DMS79 (cell line): Measurements from ENCODE around the gene HSD17B2.

Source experiments
- DNase-seq: peaks from one replicate; lab custom pipeline; 2025; lab: John Stamatoyannopoulos, UW

Gene HSD17B2

DNA sequence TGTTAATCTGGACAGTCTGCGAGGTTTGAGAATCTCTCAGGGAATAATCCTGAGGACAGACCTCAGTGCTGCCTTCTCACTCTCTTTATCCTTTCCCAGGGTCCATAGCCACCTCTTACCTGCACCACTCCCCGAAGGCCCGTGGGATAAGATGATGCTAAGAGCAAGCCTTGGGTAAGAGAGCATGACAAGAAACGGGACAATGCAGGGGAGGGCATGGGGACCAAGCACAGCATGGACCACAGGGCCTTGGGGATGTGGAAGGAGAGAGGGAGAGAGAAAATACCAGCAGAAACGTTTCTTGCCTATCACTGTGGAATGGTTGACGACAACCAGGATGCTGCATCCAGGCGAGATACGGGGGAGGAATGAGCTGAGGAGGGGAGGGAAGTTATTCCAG is 15.5 kb upstream of the HSD17B2 start:
- no peak for DNase-seq

DNA sequence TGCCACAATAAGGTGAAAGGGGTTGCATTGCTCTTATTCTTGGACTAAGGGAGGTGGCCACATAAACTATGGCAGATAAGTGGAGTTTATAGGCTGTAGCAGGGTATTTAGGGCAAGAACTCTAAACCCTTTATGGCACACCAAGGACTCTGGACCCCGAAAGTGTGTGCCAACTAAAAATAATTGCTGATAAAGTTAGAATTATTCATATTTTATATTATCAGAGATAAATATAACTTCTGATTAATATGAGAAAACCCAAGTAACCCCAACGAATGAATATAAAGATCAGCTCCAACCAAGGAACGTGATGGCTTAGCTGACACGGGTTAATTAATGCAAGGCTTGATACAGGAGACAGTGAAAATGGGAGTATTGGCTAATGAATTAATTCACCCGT is 15.0 kb upstream of the HSD17B2 start:
- DNase-seq = no peak

DNA sequence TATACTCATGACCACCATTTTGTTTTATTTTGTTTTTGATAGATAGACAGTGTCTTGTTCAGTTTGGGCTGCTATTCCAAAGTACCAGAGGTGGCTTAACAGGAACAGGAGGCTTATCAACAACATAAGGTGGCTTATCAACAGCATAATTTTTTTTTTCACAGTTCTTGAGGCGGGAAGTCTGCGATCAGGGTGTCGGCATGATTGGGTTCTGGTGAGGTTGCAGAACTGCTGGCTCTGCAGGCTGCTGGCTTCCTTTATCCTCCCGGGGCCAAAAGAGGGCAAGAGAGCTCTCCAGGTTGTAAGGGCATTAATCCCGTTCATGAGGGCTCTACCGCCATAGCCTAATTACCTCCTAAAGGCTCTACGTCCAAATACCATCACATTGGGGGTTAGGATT is 11.8 kb upstream of the HSD17B2 start:
- no peak for DNase-seq

DNA sequence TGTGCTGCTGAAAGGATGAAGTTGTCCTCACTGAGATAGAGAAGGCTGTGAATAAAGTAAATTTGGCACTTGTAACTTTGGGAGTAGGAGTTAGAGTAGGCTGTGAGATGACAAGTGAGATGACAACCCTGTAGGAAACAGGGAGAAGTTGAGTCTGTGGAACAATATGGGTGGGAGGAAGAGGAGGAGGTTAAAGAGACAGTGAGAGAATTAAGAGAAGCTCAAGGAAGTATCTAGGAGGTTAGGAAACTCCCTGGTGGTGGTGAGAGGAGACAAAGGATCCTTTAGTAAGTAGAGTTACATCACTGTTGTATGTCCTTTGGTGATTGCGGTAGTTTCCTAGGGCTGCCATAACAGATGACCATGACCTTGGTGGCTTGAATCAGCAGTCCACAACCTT is 10.7 kb upstream of the HSD17B2 start:
- DNase-seq = no peak

DNA sequence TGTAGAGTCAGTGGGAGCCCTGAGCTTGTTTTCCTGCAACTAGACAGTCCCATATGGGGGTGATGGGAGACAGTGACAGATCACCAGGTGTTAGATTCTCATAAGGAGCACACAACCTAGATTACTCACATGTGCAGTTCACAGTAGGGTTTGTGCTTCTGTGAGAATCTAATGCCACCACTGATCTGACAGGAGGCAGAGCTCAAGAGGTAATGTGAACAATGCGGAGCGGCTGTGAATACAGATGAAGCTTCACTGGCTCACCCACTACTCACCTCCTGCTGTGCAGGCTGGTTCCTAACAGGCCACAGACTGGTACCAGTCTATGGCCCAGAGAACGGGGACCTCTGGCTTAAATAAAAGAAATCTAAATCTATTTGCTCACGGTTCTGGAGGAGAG is 10.2 kb upstream of the HSD17B2 start:
- DNase-seq = no peak

DNA sequence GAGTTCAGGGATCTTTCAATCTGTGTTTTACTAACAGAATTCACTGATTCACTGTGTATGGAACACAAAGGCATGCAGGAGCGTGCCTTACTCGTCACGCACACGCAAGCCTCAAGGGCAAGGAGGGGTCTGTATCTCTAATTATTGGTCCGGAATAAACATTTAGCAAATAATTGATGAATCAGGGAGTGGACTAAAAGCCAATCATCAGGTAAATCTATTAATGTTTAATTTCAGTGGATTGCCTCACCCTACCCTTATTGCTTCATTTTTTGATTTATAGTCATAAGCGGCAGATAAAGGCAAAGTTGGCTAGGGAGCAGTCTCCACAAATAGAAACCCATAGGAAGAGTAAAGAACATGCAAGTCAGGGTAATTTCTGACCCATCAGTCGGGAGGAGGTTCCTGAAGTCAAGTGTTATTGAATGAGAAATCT is 7.4 kb upstream of the HSD17B2 start:
- no peak for DNase-seq

DNA sequence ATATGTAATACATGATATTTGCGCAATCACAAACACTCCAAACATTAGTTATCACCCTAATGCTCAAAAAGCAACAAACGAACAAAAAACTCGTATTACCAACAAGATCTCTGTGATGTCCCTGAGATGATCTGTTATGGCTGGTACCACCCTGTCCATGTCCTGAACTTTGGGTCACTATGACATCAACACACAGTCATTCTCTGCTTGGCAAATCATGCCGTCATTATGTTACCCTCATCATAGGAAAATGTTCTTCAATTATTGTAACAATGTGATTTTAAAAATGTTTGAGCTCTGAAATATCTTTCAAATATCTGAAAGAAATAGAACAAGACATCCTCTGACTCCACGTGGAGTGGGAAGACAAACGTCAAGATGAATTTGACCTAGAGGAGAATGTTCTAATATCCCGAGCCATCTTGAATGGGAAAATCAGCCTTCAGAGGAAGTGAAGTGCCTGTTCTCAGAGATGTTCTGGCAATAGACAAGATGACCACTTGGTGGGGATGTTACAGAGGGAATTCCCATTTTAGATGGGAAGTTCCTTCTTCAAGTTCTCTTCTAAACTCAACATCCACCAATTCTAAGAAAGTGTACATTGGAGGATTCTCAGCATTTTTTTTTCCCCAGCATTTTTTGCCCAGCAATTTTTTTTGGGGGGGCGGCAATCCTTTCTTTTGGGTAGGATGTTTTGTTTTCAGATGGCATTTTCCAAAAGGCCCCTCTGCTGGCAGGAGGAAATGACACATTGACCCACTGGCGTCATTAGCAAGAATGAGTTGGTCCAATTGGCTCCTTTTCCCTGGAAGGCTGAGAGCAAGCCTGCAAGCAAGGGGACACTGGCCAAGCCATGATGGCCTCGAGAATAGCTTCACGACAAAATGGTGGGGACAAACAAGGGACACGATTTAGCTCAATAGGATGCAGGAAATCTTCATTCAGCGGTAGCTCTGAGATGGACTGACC is 3.7 kb upstream of the HSD17B2 start:
- no peak for DNase-seq

DNA sequence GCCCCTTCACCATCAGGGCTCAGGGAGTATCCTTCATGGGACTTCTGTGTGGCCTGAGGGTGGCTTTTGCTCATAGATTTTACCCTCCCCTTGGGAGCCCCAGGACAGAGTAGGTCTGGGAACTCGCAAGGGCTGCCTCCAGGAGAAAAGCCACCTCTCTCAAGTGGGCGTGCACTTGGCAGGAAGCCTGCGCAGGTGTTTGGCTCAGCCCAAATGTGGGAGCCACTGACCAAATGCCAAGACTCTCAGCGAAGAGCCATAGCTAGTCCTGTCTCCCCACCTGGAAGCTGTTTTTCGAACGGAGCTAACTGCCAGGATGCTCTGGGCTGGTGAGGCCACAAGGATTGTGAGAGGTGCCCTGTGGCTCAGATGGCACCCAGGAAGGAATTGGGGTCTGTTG is 2.0 kb upstream of the HSD17B2 start:
- DNase-seq = peak; percentile 31

DNA sequence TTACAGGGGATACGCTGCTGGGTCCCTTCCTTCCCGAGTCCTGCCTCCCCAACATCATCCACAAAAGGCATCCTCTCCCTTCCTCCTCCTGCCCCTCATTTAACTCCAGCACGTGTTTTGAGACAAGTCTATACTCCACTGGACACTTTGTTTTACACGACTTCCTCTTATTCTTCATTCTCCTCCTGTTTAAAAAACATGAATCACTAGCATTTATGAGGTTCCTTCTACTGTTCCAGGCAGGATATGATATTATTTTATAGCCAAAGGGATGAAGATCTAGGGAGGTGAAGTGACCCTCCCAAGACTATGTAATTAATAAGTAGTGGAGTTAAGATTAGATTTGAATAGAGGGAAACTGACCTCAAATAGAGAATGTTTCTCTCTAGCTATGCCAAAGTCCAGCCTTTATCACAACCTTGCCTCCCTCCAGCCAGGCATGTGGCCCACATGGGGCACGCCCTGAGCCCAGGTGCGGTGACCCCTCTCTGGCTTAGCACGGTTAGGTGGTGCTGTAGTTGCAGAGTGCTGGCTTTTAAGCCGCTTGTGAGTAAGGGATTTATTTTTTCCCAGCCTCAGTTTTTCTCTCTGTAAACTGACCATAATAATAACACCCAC is 1.3 kb upstream of the HSD17B2 start:
- no peak for DNase-seq

DNA sequence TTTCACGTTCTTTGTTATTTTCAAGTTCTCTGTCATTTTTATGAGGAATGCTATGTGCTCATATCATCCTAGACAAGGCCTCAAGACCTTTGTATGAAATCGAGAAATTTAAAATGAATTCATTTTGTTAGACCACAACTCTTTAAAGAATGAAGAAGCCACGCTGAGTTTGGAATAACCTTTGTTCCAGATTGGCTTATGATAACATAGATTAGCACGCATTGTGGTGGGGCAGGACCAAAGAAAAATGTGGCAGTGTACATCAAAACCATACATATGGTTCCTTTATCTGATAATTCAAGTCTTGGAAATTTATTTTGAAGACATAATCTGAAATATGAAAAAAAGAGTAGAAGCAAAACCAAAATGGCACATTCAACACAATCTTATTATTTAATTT is 2.2 kb downstream of the HSD17B2 start:
- DNase-seq = no peak

DNA sequence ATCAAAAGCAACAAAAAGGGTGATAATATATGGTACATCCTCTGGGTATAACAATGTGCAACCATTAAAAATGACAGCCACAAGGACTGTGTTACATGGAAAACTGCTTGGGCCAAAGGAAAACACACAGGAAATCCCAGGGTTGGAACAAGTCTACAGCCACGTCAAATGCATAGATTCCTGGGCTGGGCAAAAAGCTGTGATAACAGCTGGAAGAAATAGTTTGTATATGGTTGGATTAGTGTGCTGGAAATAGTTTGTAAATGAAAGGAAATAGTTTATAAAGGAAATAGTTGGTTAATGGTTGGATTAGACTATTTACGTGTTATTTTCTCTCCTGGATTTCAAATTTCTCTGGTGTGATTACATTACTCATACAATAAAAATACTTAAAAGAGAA is 2.6 kb downstream of the HSD17B2 start:
- DNase-seq = no peak

DNA sequence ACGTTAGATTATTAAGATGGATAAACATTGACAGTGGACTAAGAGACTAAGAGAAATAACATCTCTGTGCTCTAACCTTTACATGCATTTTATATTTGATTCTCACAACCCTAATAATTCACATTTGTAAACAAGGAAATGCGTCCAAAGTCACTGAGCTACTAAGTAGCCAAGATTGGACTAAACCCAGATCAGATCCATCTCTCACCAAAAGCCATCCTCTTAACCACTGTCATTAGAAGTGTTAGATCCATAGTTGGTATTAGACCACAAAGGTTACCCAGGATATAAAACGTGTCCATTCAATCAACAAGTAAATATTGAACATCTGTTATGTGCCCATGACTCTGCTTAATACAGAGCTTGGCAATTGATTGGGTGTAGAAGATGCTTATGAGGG is 5.2 kb downstream of the HSD17B2 start:
- DNase-seq = no peak

DNA sequence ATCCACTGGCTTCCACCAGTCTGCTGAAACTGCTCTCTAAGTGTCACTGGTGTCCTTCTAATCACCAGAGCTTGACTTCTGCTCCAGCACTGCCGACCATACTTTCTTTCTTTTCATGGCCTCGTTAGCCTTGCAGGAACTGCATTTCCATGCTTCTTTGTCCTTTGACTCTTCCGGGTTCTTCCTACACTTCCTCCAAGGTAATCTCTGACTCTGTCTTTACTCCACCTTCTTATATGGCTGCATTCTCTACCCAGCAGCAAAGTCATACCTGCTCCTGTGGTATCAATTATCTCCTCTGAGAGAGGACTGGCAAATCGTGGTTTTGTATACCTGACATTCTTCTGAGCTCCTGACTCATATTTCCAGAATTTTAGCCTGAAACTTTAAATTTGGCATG is 6.5 kb downstream of the HSD17B2 start:
- no peak for DNase-seq

DNA sequence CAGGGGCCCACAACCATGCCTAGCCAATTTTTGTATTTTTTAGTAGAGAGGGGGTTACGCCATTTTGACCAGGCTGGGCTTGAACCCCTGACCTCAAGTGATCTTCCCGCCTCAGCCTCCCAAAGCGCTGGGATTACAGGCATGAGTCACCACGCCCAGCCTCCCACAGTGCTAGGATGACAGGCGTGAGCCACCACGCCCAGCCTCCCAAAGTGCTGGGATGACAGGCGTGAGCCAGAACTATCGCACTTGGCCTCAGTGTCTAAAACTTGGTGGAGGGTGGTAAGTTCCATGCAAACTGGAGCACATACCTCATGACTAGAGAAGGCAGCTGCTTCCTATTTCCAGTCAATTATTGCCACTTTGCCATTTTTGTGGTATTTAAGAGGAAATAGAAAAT is 7.1 kb downstream of the HSD17B2 start:
- DNase-seq = no peak

DNA sequence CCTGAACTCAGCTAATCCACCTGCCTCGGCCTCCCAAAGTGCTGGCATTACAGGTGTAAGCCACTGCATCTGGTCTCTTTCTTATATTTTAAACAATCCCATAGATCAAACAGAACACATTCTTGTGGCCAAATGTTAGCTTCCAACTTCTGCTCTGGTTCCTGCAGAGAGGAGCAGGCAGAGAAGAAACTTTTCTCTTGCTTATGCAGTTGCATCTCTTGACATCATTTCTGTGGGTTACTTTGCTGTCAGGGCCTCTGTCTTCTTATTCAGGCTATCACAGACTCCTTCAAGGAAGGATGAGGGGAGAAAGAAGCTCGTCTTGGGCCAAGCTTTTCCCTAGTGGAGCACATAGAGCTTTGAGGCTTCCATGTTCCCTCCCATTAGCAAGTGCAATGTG is 7.8 kb downstream of the HSD17B2 start:
- no peak for DNase-seq

DNA sequence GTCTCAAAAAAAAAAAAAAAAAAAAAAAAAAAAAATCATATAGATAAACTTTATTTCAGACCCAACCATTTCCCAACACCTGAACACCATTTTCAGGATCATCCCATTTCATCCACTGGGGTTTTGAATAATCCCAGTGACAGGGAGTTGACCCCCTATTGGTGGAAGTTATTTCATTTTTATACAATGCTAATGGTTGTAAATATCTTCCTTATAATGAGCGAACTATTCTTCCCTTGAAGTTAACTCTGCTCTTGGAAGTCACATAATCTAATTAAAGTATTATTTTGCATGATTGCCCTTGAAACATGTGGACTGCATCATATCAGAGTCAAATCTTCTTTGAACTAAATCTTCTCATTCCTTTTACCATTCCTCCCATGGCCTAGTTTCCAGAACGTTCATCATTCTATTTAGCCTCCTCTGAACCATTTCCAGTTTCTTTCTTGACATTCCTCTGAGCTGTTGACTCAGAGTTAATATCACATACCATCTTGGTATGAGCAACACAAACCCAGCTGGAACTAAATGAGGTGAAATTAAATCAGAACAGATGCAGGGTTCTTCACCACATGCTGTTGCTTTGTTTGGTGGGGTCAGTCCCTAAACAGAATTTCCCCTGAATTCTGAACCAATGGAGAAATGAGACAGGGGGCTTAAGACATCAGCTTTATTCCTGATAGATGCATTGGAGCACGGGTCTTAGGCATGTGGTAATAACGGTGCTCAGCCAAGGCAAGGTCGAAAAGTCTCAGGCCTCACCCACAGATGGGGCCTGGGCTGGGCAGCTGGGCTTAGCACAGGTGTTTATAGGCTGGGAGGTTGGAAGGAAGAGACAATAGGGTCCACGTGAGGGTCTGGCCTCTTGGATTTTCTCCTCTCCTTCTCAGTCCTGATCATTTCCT is 8.9 kb downstream of the HSD17B2 start:
- DNase-seq = no peak

DNA sequence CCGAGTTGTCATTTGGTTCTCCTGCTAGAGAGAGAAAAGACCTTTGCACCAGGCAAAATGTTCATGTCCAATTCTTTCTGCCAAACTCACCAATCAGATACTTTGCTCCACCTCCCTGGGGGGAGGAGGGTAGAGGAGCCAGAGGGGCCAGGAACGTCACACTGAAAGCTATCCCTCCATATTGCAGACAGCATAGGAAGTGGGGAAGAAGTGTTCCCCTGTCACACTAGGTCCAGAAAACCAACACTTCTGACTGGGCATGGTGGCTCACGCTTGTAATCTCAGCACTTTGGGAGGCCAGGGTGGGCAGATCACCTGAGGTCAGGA is 9.5 kb downstream of the HSD17B2 start:
- no peak for DNase-seq

DNA sequence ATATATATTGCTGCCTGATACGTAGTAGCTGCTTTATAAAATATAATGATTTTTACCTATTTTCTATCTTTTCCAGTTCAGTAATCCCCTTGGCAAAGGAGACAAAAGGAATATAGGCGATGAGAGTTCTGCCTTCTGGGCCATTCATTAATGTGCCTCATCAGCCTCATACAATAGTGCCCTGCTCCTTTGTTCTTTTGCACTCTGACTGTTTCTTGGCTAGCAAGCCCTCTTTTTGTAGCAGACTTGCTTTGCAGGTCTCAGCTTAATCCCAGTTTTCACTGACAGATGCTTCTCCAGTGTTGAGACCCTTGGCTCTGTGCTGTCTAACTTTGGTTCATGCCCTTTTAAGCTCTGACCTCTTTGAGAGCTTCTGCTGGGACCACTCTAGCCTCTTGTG is 10.4 kb downstream of the HSD17B2 start:
- no peak for DNase-seq

DNA sequence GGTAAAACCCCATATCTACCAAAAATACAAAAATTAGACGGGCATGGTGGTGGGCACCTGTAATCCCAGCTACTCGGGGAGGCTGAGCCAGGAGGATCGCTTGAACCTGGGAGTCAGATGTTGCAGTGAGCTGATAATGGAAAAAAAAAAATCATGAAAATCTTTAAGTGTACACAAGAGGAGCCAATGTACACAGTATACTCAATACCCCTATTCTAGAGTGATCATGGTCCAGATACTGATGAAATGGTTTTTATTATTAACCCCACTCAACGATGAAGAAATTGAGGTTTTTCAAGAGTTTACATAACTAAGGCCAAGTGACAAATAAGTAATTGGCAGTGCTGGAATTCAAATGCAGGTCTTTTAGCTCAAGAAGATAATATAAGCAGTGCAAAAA is 11.5 kb downstream of the HSD17B2 start:
- DNase-seq = no peak

DNA sequence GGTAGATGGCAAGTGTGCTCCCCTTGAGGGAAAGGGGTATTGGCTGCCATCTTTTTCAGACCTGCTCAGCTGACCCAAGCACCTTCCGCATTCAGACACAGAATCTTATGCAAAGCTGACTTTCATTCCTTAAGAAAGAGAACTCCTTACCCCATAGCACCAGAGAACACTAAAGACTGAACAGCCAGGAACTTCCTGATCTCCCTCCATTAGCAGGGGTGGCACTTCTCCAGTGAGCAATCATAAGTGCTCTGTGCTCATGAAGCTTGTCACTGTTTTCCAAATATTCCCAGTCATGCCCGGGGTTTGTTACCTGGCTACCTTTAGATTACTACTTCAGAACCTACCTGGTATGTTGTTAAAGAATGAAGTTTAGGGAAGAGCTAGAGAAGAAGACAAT is 11.9 kb downstream of the HSD17B2 start:
- no peak for DNase-seq

DNA sequence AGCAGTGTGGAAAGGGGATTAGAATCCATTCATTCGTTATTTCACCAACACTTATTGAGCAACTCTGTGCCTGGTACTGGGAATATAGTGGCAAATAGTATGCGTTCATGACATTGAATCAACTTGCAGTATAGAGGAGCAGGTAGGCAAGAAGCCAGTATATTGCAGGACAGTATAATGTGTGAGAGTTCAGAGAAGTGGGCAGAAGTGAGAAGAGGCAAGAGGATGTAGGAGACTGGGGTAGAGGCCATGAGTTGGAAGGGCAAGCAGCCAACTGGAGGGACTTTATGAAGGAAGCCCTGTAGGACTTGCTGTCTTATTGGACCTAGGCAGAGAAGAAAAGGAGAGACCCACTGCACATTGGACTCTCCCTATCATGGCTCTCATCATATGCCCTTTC is 12.3 kb downstream of the HSD17B2 start:
- DNase-seq = no peak

DNA sequence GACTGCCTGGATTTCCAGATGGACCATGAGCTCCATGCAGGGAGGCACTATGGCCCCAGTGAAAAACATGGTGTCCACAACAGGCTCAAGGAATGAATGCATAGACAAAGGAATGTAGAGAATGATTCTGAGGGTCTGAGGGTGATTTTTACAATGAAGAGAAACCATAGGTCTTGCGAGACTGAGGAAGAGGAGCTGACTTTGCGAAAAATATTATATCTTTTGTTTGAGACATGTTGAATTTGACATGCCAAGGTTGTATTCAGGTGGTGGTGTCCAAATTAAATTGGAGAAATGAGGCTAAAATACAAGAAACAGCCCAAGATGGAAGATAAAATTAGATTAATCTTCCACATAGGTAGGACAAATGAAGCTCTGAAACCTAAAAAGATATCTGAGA is 12.7 kb downstream of the HSD17B2 start:
- DNase-seq = no peak

DNA sequence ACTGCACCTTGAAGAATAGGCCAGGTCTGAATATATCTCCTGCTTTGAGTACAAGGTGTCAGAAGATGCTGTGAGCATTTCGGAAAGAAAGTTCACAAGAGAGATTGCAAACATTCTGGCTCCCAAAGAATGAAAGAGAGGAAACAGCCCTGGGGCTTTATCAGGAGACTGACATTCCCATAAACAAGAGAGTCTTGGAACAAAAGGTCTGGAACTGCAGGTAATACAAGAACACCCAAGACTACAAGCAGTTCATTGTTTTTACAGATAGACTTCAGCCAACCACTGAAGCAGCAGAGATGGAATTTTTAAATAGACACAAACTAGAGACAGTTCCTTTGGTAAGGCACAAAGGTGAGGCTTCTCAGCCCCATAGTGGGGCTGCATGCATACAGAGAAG is 14.4 kb downstream of the HSD17B2 start:
- no peak for DNase-seq
